ENCODE results near the gene BAIAP2L1. TPM values are rescaled to one million over a fixed set of nuclear protein-coding genes. Genes with fewer than 3 reads are reported as not detected.
"Not testable (repeated sequence)": the region's sequence is repeated elsewhere in the genome, so short reads cannot be mapped to it uniquely, and the experiment has no call there.

The BAIAP2L1 gene, protein sequence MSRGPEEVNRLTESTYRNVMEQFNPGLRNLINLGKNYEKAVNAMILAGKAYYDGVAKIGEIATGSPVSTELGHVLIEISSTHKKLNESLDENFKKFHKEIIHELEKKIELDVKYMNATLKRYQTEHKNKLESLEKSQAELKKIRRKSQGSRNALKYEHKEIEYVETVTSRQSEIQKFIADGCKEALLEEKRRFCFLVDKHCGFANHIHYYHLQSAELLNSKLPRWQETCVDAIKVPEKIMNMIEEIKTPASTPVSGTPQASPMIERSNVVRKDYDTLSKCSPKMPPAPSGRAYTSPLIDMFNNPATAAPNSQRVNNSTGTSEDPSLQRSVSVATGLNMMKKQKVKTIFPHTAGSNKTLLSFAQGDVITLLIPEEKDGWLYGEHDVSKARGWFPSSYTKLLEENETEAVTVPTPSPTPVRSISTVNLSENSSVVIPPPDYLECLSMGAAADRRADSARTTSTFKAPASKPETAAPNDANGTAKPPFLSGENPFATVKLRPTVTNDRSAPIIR
- total RNA-seq, result 1 to 10 TPM in 6 of 8 experiments, under 1 TPM in 2; 0.66 to 2.5 (median 1.4) TPM

DNA sequence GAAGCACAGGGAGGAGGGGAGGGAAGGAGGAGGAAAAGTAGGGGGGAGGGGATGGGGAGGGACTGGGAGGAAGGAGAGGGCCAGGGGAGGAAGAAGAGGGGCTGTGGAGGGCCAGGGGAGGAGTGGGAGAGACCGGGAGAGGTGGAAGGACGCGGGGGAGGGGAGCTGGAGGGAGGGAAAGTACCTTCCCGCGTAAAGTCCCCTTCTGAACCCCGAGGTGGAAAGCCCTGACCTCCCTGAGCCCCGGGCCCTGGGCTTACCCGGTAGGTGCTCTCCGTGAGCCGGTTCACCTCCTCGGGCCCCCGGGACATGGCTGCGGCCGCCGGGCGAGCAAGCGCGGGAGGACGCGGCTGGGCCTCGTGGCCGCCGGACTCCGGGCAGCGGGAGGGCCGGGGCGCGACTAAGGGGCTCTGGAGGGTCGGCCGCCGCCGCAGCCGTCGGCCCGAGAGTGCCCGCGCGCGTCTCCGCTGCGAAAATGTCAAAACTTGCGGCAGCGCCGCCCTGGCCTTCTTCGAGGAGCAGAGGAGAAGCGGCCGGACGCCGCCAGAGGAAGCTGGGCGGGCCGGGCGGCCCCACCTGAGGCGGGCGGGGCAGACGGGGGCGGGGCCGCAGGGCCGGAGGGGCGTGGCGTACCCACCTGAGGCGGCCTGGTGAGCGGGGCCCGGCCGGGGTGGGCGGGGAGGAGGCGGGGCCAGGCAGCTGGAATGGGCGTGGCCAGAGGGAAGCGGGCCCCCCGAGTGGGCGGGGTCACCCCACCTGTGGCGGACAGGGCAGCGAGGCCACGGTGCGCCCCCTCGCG lies at the start of gene BAIAP2L1:
Gene BAIAP2L1, minus strand, starts transcription at position 549 of the 799 bp plus-strand sequence. Its CDS starts 238 bp downstream, at position 311.
- no CpG with 5 or more reads among the region's 76 CpGs for WGBS, 10 experiments
- peak; percentile 71 to 92 (median 89) for ATAC-seq (replicated peaks in 6 of 8)
- in situ Hi-C loops (cut with MboI; ENCODE audit: low pct_unique_long_range_greater_than_20kb in 2 of 9, low sequenced_read_pairs in 9 of 9, unreplicated experiment in 9 of 9), result loop anchor here in 1 of 9 experiments (25.0 kb wide), 1 partner anchor 88 kb away; no protein-coding TSS in a partner anchor
- Histone ChIP-seq H3K4me3 (peak within 1 kb of the TSS; percentile 37 to 53 (median 44)), H3K4me1 (replicated peaks in 1 of 2) (no peaks in the 10 kb centered on the region), H3K27ac (no peak within 1 kb of the TSS)

DNA sequence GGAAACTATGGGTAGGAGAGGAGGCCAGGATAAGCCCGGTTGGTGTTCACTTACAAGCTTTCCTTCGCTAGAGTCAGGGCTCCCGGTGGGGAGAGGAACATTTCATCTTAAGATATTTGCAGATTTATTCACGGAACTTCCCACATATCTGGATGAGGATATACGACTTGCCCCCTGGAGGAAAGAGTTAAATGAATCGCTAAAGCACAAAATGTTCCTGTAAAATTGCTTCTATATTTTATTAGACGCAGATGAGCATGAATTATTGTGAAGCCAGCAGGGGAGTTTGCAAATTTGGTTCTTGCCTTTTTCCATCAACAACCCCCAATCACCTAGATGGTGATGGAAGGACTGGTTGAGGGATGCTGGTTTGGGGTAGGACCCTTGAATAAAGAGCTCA lies 47.9 kb upstream of the BAIAP2L1 start:
- in situ Hi-C loops (cut with MboI; ENCODE audit: low pct_unique_long_range_greater_than_20kb in 2 of 9, low sequenced_read_pairs in 9 of 9, unreplicated experiment in 9 of 9), result loop anchor here in 1 of 9 experiments (25.0 kb wide), 1 partner anchor 389 kb away; no protein-coding TSS in a partner anchor
- 0 to 80% (median 39%) methylated on average over 2 to 6 of the region's 7 CpGs; no CpG with 5 or more reads in 3 of the 10 experiments for WGBS, 10 experiments
- H3K4me1 ChIP-seq (replicated peaks in 1 of 2), result no peaks in the 10 kb centered on the region
- H3K4me3 ChIP-seq, result no peak overlapping the region
- no peak for ATAC-seq (replicated peaks in 6 of 8)
- no peak overlapping the region for H3K27ac ChIP-seq

DNA sequence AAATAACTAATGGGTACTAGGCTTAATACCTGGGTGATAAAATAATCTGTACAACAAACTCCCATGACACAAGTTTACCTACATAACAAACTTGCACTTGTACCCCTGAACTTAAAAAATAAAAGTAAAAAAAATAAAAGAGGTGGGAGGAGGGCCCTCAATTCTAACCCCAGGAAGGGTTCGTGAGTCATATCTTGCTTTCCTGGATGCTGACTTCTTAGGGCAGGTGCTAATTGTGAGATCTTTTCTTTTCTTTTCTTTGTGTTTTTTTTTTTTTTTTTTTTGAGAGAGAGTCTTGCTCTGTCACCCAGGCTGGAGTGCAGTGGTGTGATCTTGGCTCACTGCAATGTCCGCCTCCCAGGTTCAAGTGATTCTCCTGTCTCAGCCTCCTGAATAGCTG lies 40.1 kb upstream of the BAIAP2L1 start:
- not testable (repeated sequence) for H3K4me1 ChIP-seq (replicated peaks in 1 of 2); H3K27ac ChIP-seq; ATAC-seq (replicated peaks in 6 of 8); H3K4me3 ChIP-seq
- in situ Hi-C loops (cut with MboI; ENCODE audit: low pct_unique_long_range_greater_than_20kb in 2 of 9, low sequenced_read_pairs in 9 of 9, unreplicated experiment in 9 of 9), result loop anchor here in 1 of 9 experiments (25.0 kb wide), 1 partner anchor 396 kb away; no protein-coding TSS in a partner anchor
- WGBS, 10 experiments, result 20 to 100% (median 100%) methylated on average over 1 to 2 of the region's 2 CpGs; no CpG with 5 or more reads in 5 of the 10 experiments

DNA sequence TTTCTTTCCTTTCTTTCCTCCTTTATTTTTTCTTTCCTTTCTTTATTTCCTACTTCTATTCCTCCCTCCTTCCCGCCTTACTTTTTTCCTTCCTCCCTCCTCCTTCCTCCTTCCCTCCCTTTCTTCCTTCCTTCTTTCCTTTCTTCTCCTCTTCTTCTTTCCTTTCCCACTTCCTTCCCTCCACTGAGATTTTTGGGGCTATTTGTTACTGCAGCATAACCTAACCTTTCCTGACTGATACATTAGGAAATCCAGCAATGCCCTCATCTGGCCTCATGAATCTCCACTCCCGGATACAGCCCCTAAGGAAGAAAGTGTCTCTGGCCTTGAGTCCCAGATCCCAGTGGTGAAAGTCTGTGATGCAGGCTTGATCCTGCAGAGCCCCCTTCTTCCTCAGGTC lies 38.6 kb upstream of the BAIAP2L1 start:
- 0 to 67% (median 44%) methylated on average over 1 to 2 of the region's 2 CpGs; no CpG with 5 or more reads in 1 of the 10 experiments for WGBS, 10 experiments
- Histone ChIP-seq H3K4me1 (replicated peaks in 1 of 2) (no peaks in the 10 kb centered on the region), H3K27ac (no peak overlapping the region), H3K4me3 (no peak overlapping the region)
- in situ Hi-C loops (cut with MboI; ENCODE audit: low pct_unique_long_range_greater_than_20kb in 2 of 9, low sequenced_read_pairs in 9 of 9, unreplicated experiment in 9 of 9), result loop anchor here in 8 of 9 experiments (5.0 to 25.0 kb wide), 5 partner anchors 305 to 405 kb away; no protein-coding TSS in a partner anchor
- no peak for ATAC-seq (replicated peaks in 6 of 8)

DNA sequence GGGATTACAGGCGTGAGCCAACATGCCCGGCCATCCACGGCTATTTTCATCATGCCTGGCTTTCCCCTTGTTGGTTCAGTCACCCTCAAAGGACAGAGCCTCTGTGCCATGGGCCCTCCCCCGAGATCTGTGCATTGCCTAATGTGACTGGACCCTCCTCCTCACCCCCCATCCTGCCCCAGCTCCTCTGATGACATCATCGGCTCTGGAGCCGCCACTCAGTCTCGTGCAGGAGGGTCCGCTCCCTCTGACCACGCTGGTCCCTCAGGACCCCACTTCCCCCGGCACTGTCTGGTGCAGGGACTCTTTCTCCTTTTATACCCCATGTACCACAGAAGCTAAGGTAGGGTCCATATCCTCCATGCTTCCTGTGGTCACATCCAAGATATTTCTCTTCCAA lies 33.2 kb upstream of the BAIAP2L1 start:
- Histone ChIP-seq H3K27ac (no peak overlapping the region), H3K4me1 (replicated peaks in 1 of 2) (no peaks in the 10 kb centered on the region), H3K4me3 (no peak overlapping the region)
- in situ Hi-C loops (cut with MboI; ENCODE audit: low pct_unique_long_range_greater_than_20kb in 2 of 9, low sequenced_read_pairs in 9 of 9, unreplicated experiment in 9 of 9), result loop anchor here in 7 of 9 experiments (5.0 to 25.0 kb wide), 5 partner anchors 311 to 411 kb away; no protein-coding TSS in a partner anchor
- no peak for ATAC-seq (replicated peaks in 6 of 8)
- WGBS, 10 experiments, result 40 to 89% (median 80%) methylated on average over 1 to 3 of the region's 10 CpGs; no CpG with 5 or more reads in 5 of the 10 experiments

DNA sequence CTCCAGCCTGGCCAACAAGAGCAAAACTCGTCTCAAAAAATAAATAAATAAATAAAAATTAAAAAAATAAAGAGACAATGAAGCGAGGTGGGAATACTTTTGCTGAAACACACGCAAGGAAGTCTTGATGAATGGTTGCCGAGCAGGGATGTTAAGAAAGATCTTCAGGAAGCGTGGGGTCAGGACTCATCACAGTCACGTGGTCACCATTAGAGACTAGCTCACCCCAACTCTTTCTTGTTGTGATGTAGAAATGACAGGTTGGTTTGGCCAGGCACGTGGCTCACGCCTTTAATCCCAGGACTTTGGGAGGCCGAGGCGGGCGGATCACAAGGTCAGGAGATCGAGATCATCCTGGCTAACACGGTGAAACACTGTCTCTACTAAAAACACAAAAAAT lies 28.9 kb upstream of the BAIAP2L1 start:
- 17 to 94% (median 82%) methylated on average over 1 to 12 of the region's 13 CpGs for WGBS, 10 experiments
- H3K4me3 ChIP-seq, result no peak overlapping the region
- in situ Hi-C loops (cut with MboI; ENCODE audit: low pct_unique_long_range_greater_than_20kb in 2 of 9, low sequenced_read_pairs in 9 of 9, unreplicated experiment in 9 of 9), result loop anchor here in 8 of 9 experiments (5.0 to 25.0 kb wide), 5 partner anchors 315 to 415 kb away; no protein-coding TSS in a partner anchor
- H3K27ac ChIP-seq, result no peak overlapping the region
- no peaks in the 10 kb centered on the region for H3K4me1 ChIP-seq (replicated peaks in 1 of 2)
- no peak for ATAC-seq (replicated peaks in 6 of 8)

DNA sequence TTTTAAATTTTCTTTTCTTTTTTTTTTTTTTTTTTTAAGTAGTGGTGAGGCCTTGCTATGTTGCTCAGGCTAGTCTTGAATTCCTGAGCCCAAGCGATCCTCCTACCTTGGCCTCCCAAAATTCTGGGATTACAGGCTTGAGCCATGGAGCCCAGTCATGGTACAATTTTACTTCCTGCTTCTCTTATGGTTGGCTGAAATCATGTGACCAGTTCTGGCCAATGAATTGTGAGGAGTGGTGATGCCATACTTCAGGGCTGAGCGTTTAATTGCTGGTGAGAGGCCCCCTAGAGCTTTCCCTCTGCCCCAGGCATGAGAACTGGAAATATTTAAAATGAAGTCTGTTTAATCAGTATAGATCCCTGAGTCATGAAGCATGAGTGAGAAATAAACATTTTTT lies 22.2 kb upstream of the BAIAP2L1 start:
- ATAC-seq (replicated peaks in 6 of 8), result peak in 3 of 8 experiments; percentile 11 to 48 (median 35)
- Histone ChIP-seq H3K27ac (no peak overlapping the region), H3K4me1 (replicated peaks in 1 of 2) (no peaks in the 10 kb centered on the region), H3K4me3 (no peak overlapping the region)
- in situ Hi-C loops (cut with MboI; ENCODE audit: low pct_unique_long_range_greater_than_20kb in 2 of 9, low sequenced_read_pairs in 9 of 9, unreplicated experiment in 9 of 9), result loop anchor here in 2 of 9 experiments (10.0 to 25.0 kb wide), 2 partner anchors 111 to 412 kb away; no protein-coding TSS in a partner anchor
- 33 to 89% (median 79%) methylated on average over 1 to 2 of the region's 2 CpGs; no CpG with 5 or more reads in 2 of the 10 experiments for WGBS, 10 experiments

DNA sequence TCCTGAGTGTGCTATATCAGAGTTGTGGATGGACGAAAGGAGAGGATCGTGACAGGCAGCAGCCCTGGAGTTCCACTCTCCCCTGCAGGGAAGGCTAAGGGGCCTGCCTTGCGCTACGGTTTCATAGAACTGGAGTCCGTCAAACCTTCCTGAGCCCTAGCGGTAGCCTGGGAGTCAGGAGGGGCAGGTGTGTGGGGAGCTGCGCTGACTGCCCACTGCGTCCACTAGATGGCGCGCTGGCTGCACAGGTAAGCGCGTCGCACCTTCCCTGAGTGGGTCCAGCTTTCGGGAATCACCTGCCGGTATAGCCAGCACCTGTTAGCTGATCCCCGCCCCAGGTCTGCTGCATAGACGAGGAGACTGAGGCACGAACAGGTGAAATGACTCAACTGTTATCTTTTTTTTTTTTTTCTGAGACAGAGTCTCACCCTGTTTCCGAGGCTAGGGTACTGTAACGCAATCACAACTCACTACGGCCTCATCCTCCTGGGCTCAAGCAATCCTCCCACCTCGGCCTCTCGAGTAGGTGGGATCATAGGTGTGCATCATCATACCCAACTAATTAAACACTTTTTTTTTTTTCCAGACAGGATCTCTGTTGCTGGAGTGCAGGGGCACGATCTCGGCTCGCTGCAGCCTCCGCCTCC lies 20.2 kb upstream of the BAIAP2L1 start:
- Histone ChIP-seq H3K27ac (no peak overlapping the region), H3K4me1 (replicated peaks in 1 of 2) (no peaks in the 10 kb centered on the region), H3K4me3 (no peak overlapping the region)
- in situ Hi-C loops (cut with MboI; ENCODE audit: low pct_unique_long_range_greater_than_20kb in 2 of 9, low sequenced_read_pairs in 9 of 9, unreplicated experiment in 9 of 9), result loop anchor here in 2 of 9 experiments (10.0 to 25.0 kb wide), 2 partner anchors 109 to 414 kb away; no protein-coding TSS in a partner anchor
- 0 to 73% (median 20%) methylated on average over 1 to 18 of the region's 27 CpGs; no CpG with 5 or more reads in 3 of the 10 experiments for WGBS, 10 experiments
- peak; percentile 10 to 90 (median 62) for ATAC-seq (replicated peaks in 6 of 8)

DNA sequence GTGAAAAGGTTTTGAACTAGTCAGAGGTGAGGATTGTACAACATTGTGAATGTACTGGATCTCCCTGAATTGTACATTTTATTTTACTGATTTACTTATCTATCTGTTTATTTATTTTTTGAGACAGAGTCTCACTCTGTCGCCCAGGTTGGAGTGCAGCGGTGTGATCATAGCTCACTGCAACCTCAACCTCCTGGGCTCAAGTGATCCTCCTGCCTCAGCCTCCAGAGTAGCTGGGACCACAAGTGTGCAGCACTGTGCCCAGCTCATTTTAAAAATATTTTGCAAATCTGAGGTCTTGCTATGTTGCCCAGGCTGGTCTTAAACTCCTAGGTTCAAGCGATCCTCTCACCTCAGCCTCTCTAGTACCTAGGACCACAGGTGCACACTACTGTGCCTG lies 19.1 kb upstream of the BAIAP2L1 start:
- not testable (repeated sequence) for H3K4me1 ChIP-seq (replicated peaks in 1 of 2); ATAC-seq (replicated peaks in 6 of 8); H3K4me3 ChIP-seq; H3K27ac ChIP-seq
- in situ Hi-C loops (cut with MboI; ENCODE audit: low pct_unique_long_range_greater_than_20kb in 2 of 9, low sequenced_read_pairs in 9 of 9, unreplicated experiment in 9 of 9), result loop anchor here in 2 of 9 experiments (10.0 to 25.0 kb wide), 2 partner anchors 108 to 415 kb away; no protein-coding TSS in a partner anchor
- WGBS, 10 experiments, result 67 to 100% (median 96%) methylated on average over 1 to 2 of the region's 3 CpGs; no CpG with 5 or more reads in 6 of the 10 experiments

DNA sequence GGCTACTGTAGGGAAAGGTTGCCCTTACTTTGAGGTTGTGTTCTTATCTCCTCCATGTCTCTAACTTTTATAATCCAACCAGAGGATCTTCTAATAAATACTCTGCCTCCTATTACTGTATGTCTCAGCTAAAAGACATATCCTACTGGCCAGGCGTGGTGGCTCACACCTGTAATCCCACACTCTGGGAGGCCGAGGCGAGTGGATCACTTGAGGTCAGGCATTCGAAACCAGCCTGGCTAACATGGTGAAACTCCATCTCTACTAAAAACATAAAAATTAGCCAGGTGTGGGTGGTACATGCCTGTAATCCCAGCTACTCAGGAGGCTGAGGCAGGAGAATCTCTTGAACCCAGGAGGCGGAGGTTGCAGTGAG lies 18.4 kb upstream of the BAIAP2L1 start:
- H3K4me3 ChIP-seq; H3K4me1 ChIP-seq (replicated peaks in 1 of 2); H3K27ac ChIP-seq; ATAC-seq (replicated peaks in 6 of 8): not testable (repeated sequence)
- WGBS, 10 experiments, result 88 to 100% (median 97%) methylated on average over 1 to 4 of the region's 5 CpGs; no CpG with 5 or more reads in 4 of the 10 experiments
- in situ Hi-C loops (cut with MboI; ENCODE audit: low pct_unique_long_range_greater_than_20kb in 2 of 9, low sequenced_read_pairs in 9 of 9, unreplicated experiment in 9 of 9), result loop anchor here in 1 of 9 experiments (25.0 kb wide), 1 partner anchor 107 kb away; no protein-coding TSS in a partner anchor

DNA sequence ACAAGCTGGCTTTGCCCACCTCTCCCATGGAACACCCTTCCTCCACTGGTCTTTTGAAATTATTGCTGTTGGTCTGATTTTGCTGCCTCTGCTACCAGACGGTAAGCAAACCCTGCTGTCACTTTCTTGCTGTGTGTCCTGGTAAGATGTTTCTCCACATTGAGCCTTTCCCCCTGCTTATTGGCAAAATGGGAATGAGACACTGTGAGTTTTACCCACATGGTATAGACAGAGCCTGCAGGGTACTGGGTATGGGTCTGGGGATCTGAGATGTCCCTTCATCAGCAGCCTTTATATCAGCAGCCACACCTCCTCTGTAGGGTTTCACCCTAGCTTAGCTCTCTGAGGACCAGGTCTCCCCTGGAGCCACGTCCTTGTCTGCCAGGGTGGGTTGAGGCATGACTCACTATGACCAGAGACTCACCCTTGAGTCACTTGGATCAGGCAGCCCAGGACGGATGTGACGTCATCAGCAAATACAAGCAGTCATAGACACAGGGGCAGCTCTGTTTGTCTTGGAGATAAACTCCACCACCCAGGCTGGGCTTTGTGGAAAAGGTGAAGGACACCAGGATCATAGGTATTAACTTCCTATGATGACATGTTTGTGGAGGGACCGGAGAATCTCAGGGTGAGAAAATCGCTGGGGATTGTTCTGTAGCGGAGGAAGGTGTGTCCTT lies 17.9 kb upstream of the BAIAP2L1 start:
- in situ Hi-C loops (cut with MboI; ENCODE audit: low pct_unique_long_range_greater_than_20kb in 2 of 9, low sequenced_read_pairs in 9 of 9, unreplicated experiment in 9 of 9), result loop anchor here in 1 of 9 experiments (25.0 kb wide), 1 partner anchor 106 kb away; no protein-coding TSS in a partner anchor

More for the DNA sequence above, 17.9 kb upstream of the BAIAP2L1 start:
- no peaks in the 10 kb centered on the region for H3K4me1 ChIP-seq (replicated peaks in 1 of 2)
- peak; percentile 39 to 93 (median 70) for ATAC-seq (replicated peaks in 6 of 8)
- WGBS, 10 experiments, result 26 to 89% (median 66%) methylated on average over 1 to 6 of the region's 7 CpGs; no CpG with 5 or more reads in 2 of the 10 experiments
- H3K27ac ChIP-seq, result no peak overlapping the region
- H3K4me3 ChIP-seq, result no peak overlapping the region
